NB4 (cell line): ENCODE measurements around the gene BNC2.

Source experiments
- MAX ChIP-seq: IDR thresholded peaks from 2 replicates; pipeline ENCODE4 v1.6.1; 2011; ENCODE audit warnings: low read depth, low read length
- MYC ChIP-seq: IDR thresholded peaks from 2 replicates; pipeline ENCODE4 v1.6.1; 2011; ENCODE audit warnings: low read depth, low read length
- TF ChIP-seq, protein P1 (sequence below): IDR thresholded peaks from one replicate; pipeline ENCODE4 v1.5.1; 2012; ENCODE audit warnings: low read depth, low read length

DNA sequence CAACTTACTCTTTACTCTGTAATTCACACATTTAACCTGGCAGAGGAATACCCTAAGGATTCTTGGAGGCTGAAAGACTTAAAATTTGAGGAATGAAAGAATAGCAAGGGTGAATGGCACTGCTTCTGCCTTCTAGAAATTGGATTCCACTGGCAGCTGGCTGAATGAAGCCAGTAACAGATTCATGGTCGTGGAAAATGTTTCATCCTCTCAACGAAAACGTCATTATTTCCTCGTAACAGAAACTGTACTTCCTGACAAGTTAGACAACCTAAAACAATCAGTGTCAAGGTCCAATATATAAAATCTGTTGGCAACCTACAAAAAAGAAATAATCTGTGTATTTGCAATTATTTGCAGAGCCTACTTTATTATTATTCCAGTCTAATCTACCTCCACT, 39.7 kb downstream of the BNC2 start:
- TF ChIP-seq MAX: no peak
- TF ChIP-seq, protein P1, sequence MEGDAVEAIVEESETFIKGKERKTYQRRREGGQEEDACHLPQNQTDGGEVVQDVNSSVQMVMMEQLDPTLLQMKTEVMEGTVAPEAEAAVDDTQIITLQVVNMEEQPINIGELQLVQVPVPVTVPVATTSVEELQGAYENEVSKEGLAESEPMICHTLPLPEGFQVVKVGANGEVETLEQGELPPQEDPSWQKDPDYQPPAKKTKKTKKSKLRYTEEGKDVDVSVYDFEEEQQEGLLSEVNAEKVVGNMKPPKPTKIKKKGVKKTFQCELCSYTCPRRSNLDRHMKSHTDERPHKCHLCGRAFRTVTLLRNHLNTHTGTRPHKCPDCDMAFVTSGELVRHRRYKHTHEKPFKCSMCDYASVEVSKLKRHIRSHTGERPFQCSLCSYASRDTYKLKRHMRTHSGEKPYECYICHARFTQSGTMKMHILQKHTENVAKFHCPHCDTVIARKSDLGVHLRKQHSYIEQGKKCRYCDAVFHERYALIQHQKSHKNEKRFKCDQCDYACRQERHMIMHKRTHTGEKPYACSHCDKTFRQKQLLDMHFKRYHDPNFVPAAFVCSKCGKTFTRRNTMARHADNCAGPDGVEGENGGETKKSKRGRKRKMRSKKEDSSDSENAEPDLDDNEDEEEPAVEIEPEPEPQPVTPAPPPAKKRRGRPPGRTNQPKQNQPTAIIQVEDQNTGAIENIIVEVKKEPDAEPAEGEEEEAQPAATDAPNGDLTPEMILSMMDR: no peak
- no peak for TF ChIP-seq MYC
